ENCODE results near the gene LMBRD1. TPM values are rescaled to one million over a fixed set of nuclear protein-coding genes. Genes with fewer than 3 reads are reported as not detected.
A peak's percentile ranks its signal among the peaks of the same experiment; 100 is the strongest.
"Not testable (repeated sequence)": the region's sequence is repeated elsewhere in the genome, so short reads cannot be mapped to it uniquely, and the experiment has no call there.

LMBRD1 gene
- total RNA-seq, 1 donor from 2014 or later: 106 TPM

DNA sequence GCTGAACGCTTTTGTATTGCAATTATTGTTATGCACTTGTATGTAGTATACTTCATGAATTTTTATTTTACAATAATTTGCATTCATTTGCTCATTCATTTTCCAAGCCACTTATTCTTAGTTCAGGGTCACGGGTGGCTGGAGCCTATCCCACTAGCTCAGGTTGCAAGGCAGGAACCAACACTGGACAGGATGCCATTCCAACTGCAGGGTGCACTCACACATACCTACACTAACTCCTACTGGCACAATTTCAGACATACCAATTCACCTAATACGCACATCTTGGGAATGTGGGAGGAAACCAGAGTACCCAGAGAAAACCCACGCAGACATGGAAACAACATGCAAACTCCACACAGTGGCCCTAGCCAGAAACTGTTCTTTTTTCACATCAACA lies 61.8 kb downstream of the LMBRD1 start:
- peak; percentile 42 for DNase-seq (ENCODE audit: low read depth)

DNA sequence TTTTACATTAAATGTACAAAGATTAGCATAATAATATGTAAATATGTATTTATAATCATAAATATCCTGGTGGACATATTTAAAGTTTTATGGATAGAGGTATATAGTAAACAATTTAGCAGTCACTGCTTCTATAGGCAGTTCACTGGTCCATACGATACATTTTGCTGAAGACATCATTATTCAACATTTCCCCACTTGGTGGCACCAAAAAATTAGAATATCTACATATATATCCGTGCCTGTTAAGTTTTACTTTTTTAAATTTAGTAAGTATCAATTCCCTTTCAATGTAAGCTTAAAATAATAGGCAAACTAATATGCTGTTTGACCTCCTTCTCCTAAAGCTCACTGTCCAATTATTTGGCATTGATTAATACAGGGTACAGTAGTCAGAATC lies 64.2 kb downstream of the LMBRD1 start:
- peak; percentile 2 for DNase-seq (ENCODE audit: low read depth)

DNA sequence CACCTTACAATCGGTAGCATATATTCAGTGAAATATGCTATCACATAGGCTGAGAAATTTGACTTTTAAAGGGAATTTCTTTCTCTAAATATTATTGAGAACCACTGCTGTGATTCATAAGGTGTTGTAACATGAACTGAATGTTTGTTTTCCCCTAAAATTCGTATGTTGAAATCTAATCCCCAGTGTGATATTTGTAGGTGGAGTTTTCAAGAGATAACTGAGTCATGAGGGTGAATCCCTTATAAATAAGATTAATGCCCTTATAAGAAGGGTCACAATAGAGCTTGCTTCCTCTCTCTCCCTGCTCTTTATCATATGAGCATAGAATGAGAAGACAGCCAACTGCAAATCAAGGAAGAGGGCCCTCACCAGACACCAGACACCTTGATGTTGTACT lies 64.8 kb downstream of the LMBRD1 start:
- no peak for DNase-seq (ENCODE audit: low read depth)

DNA sequence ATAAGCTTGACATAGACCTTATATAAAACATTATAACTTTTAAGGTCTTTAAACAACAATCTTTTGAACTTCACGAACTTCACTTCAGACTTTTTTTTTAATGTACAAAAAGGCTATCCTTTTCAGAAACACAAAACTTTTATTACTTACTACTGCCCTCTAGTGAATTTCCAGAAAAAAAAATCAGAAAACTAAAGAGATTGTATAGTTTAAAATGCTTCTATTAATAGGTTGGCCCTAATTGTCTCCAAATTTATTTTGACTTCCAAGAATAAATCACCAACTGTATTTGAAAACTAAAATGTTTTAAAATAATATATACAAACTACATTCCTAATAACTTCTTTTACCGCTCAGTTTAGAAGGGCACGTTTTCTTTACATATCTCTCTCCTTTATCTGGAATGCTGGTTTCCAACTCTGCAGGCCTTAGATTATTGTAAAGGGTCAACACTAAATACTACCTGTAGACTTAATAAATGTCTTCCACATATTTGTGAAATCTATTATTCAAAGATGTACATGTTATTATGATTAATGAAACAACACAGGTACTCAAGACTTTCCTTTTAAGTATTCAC lies 66.8 kb downstream of the LMBRD1 start:
- peak; percentile 24 for DNase-seq (ENCODE audit: low read depth)

DNA sequence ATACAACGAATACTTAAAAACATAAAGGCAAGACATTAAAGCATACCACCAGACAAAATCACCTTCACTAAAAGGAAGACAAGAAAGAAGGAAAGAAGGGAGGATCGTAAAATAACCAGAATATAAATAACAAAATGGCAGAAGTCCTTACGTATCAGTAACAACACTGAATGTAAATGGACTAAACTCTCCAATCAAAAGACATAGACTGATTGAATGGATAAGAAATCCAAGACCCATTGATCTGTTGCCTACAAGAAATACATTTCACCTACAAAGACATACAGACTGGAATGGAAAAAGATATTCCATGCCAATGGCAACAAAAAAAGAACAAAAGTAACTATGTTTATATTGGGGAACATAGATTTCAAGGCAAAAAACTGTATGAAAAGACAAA lies 74.1 kb downstream of the LMBRD1 start:
- no peak for DNase-seq (ENCODE audit: low read depth)

DNA sequence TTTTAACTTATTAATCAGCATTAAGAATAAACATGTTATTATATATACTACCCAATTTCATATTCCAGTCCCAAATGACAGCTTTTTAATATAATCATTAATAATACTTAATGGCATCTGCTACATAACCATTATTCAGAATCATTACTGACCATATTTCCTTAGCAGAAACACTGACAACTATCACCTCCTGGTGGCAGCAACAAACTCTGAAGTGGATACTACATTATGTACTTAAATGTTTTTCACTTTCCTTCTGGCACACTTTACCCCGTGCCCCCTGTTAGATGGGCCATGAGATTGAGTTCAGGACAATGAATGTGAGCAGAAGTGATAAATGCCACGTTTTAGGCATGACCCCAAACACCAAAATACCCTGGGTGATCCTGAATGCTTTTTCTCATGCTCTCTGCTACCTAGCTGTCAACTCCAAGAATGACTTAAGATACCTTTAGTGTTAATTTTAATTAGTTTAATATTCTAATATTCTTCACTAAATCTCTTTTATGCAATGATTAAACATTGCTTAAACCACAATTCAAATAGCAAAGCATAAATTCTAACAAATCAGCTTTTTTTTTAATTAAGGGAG lies 77.1 kb downstream of the LMBRD1 start:
- DNase-seq (ENCODE audit: low read depth): peak; percentile 34

DNA sequence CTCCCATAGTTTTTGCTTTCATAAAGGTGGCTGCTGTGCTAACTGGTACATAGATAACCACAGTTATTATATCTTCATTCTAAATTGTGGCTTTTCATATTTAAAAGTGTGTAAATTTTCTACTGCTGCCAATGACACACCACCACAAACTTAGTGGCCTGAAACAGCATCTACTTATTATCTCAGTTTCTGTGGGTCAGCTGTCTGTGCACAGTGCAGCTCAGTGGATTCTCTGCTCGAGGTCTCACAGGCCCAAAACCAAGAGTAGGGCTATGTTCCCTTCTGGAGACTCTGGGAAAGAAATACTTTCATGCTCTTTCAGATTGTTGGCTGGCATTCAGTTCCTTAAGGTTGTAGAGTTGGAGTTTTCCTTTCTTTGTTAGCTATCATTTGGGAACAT lies 90.1 kb downstream of the LMBRD1 start:
- DNase-seq (ENCODE audit: low read depth): no peak

DNA sequence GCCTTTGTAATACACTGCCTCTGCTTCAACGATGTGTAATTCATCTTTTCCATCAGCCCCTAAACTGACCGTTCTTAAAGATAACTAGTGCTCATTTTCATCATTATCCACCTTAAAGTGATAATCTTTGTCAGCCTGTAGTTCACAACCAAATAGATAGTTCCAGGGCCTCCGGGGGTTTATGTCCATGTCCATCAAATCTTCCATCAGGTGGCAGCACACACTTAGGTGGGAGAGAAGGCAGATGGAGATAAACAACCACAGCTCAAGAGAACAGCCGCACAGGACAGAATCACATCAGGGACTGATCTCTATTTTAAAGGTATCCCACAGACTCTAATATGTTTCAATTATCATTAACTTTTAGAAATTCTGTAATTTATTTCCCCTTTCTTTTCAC lies 90.9 kb downstream of the LMBRD1 start:
- DNase-seq (ENCODE audit: low read depth): no peak

DNA sequence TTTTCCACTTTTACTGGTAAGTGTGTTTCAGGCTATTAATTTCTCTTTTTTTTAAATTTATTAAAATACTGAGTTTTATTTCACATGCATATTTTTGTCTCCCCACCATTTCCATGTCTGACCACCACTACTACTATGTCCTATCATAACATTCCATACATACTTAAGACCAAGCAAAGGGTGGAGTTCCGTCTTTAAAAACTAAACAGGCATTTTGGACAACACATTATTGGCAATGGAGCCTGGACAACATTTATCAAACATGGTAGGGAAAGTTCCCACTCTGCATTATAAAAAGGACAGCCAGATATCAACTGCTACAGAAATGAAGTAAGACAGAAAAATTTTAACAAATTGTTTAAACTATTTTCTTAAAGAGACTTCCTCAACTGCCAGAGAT lies 91.9 kb downstream of the LMBRD1 start:
- DNase-seq (ENCODE audit: low read depth): no peak

DNA sequence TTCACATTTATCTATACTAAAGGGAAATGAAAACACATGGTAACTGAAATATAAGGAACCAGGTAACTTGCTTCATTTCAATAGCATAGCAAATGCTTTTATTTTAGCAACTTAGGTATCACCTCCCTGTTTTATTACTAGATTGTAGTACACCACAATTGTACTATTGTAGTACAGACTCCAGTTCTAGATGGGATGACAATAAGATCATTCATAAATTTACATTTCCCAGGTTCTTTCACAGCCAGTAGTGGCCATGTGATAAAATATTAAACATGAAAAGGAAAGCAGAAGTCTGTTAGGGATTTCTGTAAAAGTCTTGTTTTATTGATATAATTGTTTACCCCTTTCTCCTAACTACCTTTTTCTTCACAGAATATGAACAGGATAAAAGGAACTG lies 97.2 kb downstream of the LMBRD1 start:
- no peak for DNase-seq (ENCODE audit: low read depth)

DNA sequence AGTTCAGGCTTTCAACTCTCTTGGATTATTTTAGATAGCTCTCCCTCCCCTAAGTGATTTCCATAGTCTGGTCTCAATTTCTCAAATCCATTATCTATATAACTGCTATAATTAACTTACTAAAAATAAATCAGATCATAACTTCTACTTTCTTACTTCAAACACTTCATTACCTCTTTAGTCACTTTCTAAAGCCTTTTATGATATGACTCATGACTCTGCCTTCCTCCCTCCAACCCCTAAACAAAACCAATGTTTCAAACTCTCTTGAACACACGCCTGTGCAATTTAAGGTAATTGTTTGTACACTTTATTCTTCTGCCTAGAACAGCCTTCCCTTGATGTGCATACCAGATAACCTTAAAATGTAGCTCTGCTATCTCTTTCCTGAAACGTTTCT lies 100.5 kb downstream of the LMBRD1 start:
- DNase-seq (ENCODE audit: low read depth): peak; percentile 27

DNA sequence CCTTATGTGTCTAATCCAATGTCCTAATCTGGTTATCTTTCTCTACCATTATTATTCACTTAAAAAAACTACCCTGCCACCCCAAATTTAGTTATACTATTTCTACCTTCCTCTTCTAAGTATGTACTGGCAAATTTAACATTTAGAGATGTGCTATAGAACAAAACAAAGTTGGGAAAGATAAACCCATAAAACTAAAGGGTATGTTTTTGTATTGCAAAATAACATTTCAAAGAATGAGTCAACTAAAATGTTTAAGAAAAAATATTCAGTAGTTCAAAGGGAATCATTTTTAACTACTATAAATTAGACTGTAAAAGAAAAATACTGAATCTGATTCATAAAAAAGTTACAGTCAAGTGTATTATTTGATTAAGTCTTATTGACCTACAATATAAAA lies 103.0 kb downstream of the LMBRD1 start:
- DNase-seq (ENCODE audit: low read depth): peak; percentile 6

DNA sequence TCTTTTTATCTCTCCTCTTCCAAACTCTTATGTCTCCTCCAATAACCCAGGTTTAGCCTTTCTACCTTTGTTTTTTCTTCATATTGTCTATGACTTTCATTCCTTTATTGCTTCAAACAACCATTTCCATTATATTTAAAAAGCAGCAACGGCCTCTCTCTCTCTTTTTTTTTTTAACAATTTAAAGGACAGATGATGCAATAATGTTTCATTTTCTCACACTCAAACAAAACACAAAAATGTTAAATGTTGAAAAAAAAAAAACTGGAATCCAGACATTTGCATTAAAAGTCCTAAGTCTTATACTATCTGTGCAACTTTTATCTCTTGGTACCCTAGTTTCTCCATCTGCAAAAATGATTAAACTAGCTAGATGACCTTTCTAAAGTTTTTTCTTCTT lies 105.8 kb downstream of the LMBRD1 start:
- no peak for DNase-seq (ENCODE audit: low read depth)

DNA sequence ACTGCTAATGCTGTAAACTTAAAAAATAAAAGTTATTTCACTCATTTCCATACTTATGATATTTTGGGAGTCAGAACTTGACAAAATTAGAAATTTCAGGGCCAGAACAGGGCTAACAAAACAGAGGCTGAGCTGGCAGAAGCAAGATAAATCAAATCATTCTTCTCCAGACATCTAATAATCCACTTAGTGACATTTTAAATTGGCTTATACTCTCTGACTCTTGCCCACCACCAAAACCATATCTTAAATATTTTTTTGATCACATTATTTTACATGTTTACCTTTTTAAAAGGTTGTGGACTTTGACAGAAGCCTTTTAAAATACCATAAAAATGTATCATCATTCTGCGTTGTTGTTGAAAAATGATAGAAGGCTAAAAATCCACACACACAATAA lies 116.5 kb downstream of the LMBRD1 start:
- no peak for DNase-seq (ENCODE audit: low read depth)

DNA sequence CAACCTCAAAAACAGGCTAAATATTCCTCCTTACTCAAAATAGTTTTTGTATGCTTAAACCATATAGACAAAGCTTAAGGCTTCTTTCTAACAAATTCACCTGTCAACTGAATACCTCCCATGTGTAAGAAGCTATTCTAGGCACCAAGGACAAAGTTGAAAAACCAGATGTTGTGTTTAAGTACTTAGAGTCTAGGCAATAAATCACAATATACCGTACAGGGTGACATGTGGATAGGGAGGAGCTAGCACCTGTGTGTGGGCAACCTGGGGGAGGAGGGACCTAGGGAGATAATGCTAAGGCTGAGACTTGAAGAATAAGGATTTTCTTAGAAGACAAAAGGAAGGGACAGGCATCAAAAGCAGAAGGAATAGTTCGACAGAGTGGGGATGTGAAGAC lies 123.5 kb downstream of the LMBRD1 start:
- DNase-seq (ENCODE audit: low read depth): no peak

DNA sequence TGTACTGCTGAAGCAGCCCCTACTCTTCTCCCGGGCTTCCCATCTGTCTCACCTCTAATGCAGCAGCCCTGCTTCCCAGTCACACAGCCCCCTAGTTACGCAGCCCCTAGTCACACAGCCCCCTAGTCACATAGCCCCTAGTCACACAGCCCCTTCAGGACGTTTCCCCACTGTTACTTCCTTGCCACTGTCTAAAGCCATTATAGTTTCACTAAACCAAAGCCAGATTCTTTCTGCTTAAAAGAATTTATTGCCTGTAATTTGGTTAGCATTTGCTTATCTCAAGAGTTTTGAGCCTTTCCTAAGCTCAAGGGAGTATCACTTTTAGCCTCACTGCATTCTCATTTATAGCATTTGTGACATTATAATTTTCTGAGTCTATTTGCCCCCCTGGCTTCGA lies 127.9 kb downstream of the LMBRD1 start:
- DNase-seq (ENCODE audit: low read depth): no peak

DNA sequence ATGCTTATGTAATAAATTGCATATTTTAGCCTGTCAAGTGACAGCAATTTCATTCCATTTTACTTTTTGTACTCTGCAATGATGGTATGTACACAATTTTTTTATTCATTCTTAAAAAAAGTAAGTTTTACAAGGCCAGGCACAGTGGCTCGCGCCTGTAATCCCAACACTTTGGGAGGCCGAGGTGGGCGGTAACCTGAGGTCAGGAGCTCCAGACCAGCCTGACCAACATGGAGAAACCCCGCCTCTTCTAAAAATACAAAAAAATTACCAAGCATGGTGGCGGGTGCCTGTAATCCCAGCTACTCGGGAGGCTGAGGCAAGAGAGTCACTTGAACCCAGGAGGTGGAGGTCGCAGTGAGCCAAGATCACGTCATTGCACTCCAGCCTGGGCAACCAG lies 130.0 kb downstream of the LMBRD1 start:
- DNase-seq (ENCODE audit: low read depth): not testable (repeated sequence)

DNA sequence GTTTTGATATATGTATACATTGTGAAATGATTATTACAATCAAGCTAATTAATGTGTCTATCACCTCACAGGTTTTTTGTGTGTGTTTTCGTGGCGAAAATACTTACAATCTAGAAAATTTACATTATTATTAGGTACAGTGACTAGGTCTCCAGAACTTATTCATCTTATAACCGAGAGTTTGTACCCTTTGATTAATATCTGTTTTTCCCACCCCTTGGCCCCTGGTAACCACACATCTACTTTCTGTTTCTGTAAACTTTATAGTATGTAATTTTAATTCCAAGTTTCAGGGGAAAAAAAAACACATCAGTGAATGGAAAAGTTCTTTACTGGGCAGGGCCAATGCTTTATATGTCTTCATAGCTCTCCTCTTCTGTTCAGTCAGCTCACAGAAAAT lies 131.4 kb downstream of the LMBRD1 start:
- DNase-seq (ENCODE audit: low read depth): no peak

DNA sequence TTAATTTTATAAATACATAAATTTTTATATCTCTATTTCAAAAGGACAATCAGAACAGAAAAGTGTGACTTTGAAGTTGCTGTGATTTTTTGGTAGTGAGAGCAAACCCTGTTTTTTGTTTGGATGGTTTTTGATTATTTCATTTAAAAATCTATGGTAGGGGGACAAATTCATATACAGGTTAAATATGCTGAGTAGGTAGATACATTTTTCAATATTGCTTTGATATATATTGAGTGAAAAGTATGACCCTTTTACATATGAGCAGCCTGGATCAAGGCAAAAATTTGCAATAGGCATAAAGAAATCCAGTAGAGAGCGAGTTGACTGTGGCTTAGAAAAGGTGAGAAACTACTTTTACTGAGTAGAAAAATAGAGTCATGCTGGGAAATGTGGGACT lies 132.3 kb downstream of the LMBRD1 start:
- DNase-seq (ENCODE audit: low read depth): no peak

DNA sequence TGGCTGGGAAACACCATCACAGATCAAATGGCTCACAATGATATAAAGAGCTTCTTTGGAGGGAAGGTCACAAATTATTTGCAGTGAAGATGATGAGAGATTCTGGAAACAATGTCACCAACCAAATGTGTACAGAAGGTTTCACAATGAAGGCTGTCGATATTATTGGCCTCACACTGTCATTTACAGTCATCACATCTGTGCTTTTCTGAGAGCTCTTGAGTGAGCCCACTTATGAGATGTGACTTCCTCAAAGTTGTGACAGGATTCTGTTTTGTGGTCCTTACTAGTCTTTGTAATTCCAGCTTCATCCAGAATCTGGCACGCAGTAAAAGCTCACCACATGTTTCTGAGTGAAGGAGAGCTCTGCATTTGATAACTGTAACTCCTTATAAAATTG lies 133.6 kb downstream of the LMBRD1 start:
- no peak for DNase-seq (ENCODE audit: low read depth)

DNA sequence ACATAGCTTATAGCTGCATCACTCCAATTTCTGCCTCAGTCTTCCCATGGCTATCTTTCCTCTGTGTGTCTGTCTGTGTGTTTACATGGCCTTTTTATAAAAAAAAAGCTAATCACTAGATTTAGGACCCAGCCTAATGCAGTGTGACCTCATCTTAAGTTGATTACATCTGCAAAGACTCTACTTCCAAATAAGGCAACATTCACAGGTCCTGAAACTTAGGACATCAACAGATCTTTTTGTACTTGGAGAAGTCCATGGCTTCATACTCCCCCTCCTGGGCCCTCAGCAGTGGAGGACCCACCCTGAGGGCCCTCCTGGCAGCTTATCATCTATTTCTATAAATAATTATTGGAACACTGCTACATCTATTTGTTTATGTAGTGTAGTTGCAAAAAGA lies 146.1 kb downstream of the LMBRD1 start:
- no peak for DNase-seq (ENCODE audit: low read depth)

DNA sequence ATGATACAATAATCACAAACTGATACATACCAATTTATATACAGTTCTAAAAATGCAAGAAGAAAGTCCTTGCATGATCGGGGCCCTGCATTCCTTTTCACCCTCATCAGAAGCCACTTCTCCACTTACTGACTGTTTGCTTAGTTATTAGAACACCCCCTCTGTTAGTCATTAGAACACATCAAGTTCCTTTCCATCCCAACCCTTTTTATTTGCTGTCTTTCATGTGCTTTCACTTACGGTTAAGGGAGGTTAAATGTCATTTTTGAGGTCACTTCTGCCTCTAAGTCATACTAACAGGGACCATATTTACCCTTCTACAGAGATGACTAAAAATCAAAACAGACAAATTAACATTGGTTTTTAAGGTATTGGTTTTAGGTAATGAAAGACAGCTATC lies 149.1 kb downstream of the LMBRD1 start:
- DNase-seq (ENCODE audit: low read depth): peak; percentile 5

DNA sequence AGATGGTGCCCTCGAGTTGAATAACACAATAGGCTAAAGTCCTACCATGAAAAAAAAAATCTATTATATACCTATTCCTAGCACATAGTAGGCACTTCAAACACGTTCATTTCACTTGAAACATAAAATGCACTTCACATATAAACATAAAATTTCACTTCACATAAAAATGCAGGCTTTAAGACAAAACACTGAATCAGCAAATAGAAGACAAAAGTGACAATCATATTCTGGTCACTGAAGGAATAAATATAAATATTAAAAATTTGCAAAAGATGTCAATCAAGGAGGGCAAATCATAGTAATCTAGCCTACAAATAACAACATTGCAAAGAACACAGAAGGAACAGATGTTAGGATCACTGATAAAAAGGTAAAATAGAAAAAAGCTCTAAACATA lies 153.1 kb downstream of the LMBRD1 start:
- no peak for DNase-seq (ENCODE audit: low read depth)

DNA sequence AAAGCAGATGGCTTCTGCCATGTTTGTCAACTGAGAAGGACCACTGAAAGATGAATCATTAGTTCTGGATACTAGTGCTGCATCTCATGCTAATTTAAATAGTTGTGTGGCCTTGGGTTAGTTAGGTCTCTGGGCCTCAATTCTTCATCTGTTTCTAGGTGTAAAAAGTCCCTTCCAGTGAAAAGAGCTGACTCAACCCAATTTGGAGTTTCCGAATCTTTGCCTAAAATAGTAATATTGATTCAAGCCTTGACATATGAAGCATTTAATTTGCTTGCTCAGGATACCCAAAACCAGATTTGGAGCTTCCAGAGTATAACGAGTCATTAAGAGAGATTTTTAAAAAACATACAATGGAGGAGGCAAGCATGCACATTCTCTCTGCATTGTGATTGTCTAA lies 163.9 kb downstream of the LMBRD1 start:
- no peak for DNase-seq (ENCODE audit: low read depth)
